Measurements from ENCODE around the gene C1S.

GRCh38 chr12:7031306-7031705 lies 29.2 kb upstream of the C1S start:
- no peak for TF ChIP-seq POLR2AphosphoS5 (IDR thresholded peaks at IDR 0.05; ENCODE audit: low read depth, low read length)
- TF ChIP-seq POLR2A (IDR thresholded peaks at IDR 0.05; ENCODE audit: low read depth, low read length), result no peak

Measured in GM12891 (cell line).